WTC11 (cell line): Measurements from ENCODE around the gene TFF3.

ENCODE experiments used
- ATF1 ChIP-seq: sonication (generic); formaldehyde crosslinking; IDR thresholded peaks from 2 replicates; pipeline ENCODE4 v1.8.1; 2023; ENCODE audit warnings: mild to moderate bottlenecking, moderate library complexity, missing genetic modification reagents
- FOXJ3 ChIP-seq: sonication (generic); formaldehyde crosslinking; IDR thresholded peaks from 2 replicates; pipeline ENCODE4 v1.9.0; 2021; ENCODE audit warnings: missing genetic modification reagents, mild to moderate bottlenecking, borderline replicate concordance
- FOXP1 ChIP-seq: sonication (generic); formaldehyde crosslinking; IDR thresholded peaks from 2 replicates; pipeline ENCODE4 v1.8.0; 2022; ENCODE audit warnings: missing genetic modification reagents, mild to moderate bottlenecking, moderate library complexity, borderline replicate concordance
- JUN ChIP-seq: sonication (generic); formaldehyde crosslinking; IDR thresholded peaks from 2 replicates; pipeline ENCODE4 v1.8.0; 2023; ENCODE audit warnings: mild to moderate bottlenecking, missing genetic modification reagents
- NR2C2 ChIP-seq: sonication (generic); formaldehyde crosslinking; IDR thresholded peaks from 2 replicates; pipeline ENCODE4 v1.8.0; 2022; ENCODE audit warnings: mild to moderate bottlenecking, missing genetic modification reagents
- TF ChIP-seq, protein P1 (sequence below): fragments of 200-600 bp; IDR thresholded peaks from 2 replicates; pipeline ENCODE4 v1.8.0; 2022; ENCODE audit warnings: antibody characterized with exemption
- TF ChIP-seq, protein P2 (sequence below): sonication (generic); formaldehyde crosslinking; IDR thresholded peaks from 2 replicates; pipeline ENCODE4 v1.8.1; 2022; ENCODE audit warnings: low read depth, mild to moderate bottlenecking, moderate library complexity, missing genetic modification reagents, borderline replicate concordance
- TF ChIP-seq, protein P3 (sequence below): fragments of 250-450 bp; sonication (Bioruptor Pico); IDR thresholded peaks from 2 replicates; pipeline ENCODE4 v1.9.0; 2021; ENCODE audit warnings: mild to moderate bottlenecking, borderline replicate concordance
- TF ChIP-seq, protein P4 (sequence below): sonication (generic); formaldehyde crosslinking; IDR thresholded peaks from 2 replicates; pipeline ENCODE4 v1.8.1; 2022; ENCODE audit warnings: mild to moderate bottlenecking, missing genetic modification reagents, moderate library complexity, borderline replicate concordance
- TF ChIP-seq, protein P5 (sequence below): sonication (generic); formaldehyde crosslinking; IDR thresholded peaks from 2 replicates; pipeline ENCODE4 v1.8.1; 2023; ENCODE audit warnings: mild to moderate bottlenecking, missing genetic modification reagents
- TF ChIP-seq, protein P6 (sequence below): sonication (generic); formaldehyde crosslinking; IDR thresholded peaks from 2 replicates; pipeline ENCODE4 v1.8.0; 2022; ENCODE audit warnings: mild to moderate bottlenecking, missing genetic modification reagents
- TF ChIP-seq, protein P7 (sequence below): sonication (generic); formaldehyde crosslinking; IDR thresholded peaks from 2 replicates; pipeline ENCODE4 v1.8.1; 2023; ENCODE audit warnings: mild to moderate bottlenecking, missing genetic modification reagents

DNA sequence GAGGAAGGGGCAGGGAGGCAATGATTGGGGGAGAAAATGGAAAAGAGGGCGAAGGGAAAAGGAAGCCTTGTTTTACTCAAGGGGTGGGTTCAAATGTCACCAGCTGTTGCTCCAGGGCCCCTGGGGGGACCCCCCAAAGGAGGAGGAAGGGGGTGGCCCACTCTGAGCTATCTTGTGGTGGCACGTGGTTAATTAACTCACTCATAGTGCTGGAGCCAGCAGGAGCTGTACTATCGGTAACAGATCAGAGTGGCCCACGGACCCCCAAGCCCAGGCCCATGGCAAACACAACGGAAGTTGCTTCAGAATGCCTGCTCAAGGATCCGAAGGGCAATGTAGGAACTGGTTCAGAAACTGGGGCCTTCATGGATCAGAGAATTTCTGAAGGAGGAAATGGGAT is 28.3 kb upstream of the TFF3 start:
- no peak for TF ChIP-seq NR2C2 (CRISPR knock-in tag)
- TF ChIP-seq, protein P1, sequence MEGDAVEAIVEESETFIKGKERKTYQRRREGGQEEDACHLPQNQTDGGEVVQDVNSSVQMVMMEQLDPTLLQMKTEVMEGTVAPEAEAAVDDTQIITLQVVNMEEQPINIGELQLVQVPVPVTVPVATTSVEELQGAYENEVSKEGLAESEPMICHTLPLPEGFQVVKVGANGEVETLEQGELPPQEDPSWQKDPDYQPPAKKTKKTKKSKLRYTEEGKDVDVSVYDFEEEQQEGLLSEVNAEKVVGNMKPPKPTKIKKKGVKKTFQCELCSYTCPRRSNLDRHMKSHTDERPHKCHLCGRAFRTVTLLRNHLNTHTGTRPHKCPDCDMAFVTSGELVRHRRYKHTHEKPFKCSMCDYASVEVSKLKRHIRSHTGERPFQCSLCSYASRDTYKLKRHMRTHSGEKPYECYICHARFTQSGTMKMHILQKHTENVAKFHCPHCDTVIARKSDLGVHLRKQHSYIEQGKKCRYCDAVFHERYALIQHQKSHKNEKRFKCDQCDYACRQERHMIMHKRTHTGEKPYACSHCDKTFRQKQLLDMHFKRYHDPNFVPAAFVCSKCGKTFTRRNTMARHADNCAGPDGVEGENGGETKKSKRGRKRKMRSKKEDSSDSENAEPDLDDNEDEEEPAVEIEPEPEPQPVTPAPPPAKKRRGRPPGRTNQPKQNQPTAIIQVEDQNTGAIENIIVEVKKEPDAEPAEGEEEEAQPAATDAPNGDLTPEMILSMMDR: no peak
- no peak for TF ChIP-seq FOXP1
- TF ChIP-seq, protein P2, sequence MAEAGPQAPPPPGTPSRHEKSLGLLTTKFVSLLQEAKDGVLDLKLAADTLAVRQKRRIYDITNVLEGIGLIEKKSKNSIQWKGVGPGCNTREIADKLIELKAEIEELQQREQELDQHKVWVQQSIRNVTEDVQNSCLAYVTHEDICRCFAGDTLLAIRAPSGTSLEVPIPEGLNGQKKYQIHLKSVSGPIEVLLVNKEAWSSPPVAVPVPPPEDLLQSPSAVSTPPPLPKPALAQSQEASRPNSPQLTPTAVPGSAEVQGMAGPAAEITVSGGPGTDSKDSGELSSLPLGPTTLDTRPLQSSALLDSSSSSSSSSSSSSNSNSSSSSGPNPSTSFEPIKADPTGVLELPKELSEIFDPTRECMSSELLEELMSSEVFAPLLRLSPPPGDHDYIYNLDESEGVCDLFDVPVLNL: no peak
- TF ChIP-seq, protein P3, sequence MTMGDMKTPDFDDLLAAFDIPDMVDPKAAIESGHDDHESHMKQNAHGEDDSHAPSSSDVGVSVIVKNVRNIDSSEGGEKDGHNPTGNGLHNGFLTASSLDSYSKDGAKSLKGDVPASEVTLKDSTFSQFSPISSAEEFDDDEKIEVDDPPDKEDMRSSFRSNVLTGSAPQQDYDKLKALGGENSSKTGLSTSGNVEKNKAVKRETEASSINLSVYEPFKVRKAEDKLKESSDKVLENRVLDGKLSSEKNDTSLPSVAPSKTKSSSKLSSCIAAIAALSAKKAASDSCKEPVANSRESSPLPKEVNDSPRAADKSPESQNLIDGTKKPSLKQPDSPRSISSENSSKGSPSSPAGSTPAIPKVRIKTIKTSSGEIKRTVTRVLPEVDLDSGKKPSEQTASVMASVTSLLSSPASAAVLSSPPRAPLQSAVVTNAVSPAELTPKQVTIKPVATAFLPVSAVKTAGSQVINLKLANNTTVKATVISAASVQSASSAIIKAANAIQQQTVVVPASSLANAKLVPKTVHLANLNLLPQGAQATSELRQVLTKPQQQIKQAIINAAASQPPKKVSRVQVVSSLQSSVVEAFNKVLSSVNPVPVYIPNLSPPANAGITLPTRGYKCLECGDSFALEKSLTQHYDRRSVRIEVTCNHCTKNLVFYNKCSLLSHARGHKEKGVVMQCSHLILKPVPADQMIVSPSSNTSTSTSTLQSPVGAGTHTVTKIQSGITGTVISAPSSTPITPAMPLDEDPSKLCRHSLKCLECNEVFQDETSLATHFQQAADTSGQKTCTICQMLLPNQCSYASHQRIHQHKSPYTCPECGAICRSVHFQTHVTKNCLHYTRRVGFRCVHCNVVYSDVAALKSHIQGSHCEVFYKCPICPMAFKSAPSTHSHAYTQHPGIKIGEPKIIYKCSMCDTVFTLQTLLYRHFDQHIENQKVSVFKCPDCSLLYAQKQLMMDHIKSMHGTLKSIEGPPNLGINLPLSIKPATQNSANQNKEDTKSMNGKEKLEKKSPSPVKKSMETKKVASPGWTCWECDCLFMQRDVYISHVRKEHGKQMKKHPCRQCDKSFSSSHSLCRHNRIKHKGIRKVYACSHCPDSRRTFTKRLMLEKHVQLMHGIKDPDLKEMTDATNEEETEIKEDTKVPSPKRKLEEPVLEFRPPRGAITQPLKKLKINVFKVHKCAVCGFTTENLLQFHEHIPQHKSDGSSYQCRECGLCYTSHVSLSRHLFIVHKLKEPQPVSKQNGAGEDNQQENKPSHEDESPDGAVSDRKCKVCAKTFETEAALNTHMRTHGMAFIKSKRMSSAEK: no peak
- TF ChIP-seq ATF1: no peak
- TF ChIP-seq, protein P4, sequence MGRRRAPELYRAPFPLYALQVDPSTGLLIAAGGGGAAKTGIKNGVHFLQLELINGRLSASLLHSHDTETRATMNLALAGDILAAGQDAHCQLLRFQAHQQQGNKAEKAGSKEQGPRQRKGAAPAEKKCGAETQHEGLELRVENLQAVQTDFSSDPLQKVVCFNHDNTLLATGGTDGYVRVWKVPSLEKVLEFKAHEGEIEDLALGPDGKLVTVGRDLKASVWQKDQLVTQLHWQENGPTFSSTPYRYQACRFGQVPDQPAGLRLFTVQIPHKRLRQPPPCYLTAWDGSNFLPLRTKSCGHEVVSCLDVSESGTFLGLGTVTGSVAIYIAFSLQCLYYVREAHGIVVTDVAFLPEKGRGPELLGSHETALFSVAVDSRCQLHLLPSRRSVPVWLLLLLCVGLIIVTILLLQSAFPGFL (CRISPR knock-in tag): no peak
- TF ChIP-seq, protein P5, sequence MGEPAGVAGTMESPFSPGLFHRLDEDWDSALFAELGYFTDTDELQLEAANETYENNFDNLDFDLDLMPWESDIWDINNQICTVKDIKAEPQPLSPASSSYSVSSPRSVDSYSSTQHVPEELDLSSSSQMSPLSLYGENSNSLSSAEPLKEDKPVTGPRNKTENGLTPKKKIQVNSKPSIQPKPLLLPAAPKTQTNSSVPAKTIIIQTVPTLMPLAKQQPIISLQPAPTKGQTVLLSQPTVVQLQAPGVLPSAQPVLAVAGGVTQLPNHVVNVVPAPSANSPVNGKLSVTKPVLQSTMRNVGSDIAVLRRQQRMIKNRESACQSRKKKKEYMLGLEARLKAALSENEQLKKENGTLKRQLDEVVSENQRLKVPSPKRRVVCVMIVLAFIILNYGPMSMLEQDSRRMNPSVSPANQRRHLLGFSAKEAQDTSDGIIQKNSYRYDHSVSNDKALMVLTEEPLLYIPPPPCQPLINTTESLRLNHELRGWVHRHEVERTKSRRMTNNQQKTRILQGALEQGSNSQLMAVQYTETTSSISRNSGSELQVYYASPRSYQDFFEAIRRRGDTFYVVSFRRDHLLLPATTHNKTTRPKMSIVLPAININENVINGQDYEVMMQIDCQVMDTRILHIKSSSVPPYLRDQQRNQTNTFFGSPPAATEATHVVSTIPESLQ: no peak
- TF ChIP-seq, protein P6, sequence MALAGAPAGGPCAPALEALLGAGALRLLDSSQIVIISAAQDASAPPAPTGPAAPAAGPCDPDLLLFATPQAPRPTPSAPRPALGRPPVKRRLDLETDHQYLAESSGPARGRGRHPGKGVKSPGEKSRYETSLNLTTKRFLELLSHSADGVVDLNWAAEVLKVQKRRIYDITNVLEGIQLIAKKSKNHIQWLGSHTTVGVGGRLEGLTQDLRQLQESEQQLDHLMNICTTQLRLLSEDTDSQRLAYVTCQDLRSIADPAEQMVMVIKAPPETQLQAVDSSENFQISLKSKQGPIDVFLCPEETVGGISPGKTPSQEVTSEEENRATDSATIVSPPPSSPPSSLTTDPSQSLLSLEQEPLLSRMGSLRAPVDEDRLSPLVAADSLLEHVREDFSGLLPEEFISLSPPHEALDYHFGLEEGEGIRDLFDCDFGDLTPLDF: no peak
- TF ChIP-seq FOXJ3: no peak
- TF ChIP-seq, protein P7, sequence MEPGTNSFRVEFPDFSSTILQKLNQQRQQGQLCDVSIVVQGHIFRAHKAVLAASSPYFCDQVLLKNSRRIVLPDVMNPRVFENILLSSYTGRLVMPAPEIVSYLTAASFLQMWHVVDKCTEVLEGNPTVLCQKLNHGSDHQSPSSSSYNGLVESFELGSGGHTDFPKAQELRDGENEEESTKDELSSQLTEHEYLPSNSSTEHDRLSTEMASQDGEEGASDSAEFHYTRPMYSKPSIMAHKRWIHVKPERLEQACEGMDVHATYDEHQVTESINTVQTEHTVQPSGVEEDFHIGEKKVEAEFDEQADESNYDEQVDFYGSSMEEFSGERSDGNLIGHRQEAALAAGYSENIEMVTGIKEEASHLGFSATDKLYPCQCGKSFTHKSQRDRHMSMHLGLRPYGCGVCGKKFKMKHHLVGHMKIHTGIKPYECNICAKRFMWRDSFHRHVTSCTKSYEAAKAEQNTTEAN (CRISPR knock-in tag): no peak
- TF ChIP-seq JUN (CRISPR knock-in tag): no peak
